Measurements from ENCODE around the gene RPS6KC1.

RPS6KC1 gene

GRCh38 chr1:213245260-213245910, 194.3 kb downstream of the RPS6KC1 start:
- TF ChIP-seq CTCF (IDR thresholded peaks at IDR 0.05): no peak

- TF ChIP-seq CTCF (IDR thresholded peaks at IDR 0.05): no peak
These were observed 196.0 kb downstream of the RPS6KC1 start for GRCh38 chr1:213247038-213247437.

- TF ChIP-seq CTCF (IDR thresholded peaks at IDR 0.05): no peak
These were observed 198.4 kb downstream of the RPS6KC1 start for GRCh38 chr1:213249395-213249794.

GRCh38 chr1:213250041-213250440, 199.0 kb downstream of the RPS6KC1 start:
- no peak for TF ChIP-seq CTCF (IDR thresholded peaks at IDR 0.05)

- no peak for TF ChIP-seq CTCF (IDR thresholded peaks at IDR 0.05)
These were observed 199.4 kb downstream of the RPS6KC1 start for GRCh38 chr1:213250446-213250845.

GRCh38 chr1:213251972-213252371, 200.9 kb downstream of the RPS6KC1 start:
- no peak for TF ChIP-seq CTCF (IDR thresholded peaks at IDR 0.05)

- TF ChIP-seq CTCF (IDR thresholded peaks at IDR 0.05): no peak
These were observed 205.5 kb downstream of the RPS6KC1 start for GRCh38 chr1:213256438-213257087.
